ENCODE measurements around the gene ZC3H10.
A peak's percentile ranks its signal among the peaks of the same experiment; 100 is the strongest.
"Not testable (repeated sequence)": the region's sequence is repeated elsewhere in the genome, so short reads cannot be mapped to it uniquely, and the experiment has no call there.

The ZC3H10 gene

DNA sequence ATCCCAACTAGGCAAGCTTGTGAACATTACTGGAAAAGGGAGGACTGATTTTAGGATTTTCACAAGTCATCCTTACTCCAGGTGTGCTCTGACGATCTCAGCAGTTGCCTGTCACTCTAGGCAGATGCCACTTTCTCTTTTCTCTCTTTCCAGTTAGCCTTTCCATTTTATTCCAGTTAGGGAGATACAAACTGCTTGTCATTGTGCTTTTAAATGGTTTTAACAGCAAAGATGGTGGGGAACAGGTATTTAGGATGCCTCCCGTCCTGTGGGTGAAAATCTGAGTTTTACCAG, 12.5 kb upstream of the ZC3H10 start:
- no peaks in the 10 kb centered on the region for H3K9me3 Mint-ChIP-seq
- peaks cover 21% of the 10 kb centered on the region for H3K4me1 Mint-ChIP-seq (ENCODE audit: low read depth)
- peak overlapping the region; percentile 91 for H3K27ac Mint-ChIP-seq
- H3K36me3 Mint-ChIP-seq (ENCODE audit: low read depth), result peaks cover 60% of the 10 kb centered on the region
- peak overlapping the region; percentile 98 for H3K4me3 Mint-ChIP-seq
- intact Hi-C loops (cut with micrococcal nuclease), result loop anchor here (10.0 kb wide), 2 partner anchors 111 to 291 kb away; partner anchors contain the start of genes ORMDL2, SARNP and SUOX
- no peaks in the 10 kb centered on the region for H3K27me3 Mint-ChIP-seq

DNA sequence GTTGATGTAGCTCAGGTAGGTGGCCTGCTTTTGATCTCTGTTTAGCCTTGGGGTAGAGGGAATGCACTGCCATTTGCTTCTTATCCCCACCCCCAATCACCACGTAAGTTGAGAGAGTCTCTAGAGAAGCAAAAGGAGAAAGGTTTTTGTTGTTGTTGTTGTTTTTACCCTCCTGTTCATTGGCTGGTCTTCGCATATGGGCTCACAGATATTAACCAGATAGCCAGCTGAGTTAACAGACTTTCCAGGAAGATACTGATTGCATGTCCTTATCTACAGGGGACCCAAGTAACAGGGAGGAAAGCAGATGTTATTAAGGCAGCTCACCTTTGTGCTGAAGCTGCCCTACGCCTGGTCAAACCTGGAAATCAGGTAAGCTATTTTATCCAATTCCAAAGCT, 10.8 kb upstream of the ZC3H10 start:
- peak overlapping the region; percentile 22 for H3K27ac Mint-ChIP-seq
- peaks cover 21% of the 10 kb centered on the region for H3K4me1 Mint-ChIP-seq (ENCODE audit: low read depth)
- no peak overlapping the region for H3K4me3 Mint-ChIP-seq
- no peaks in the 10 kb centered on the region for H3K9me3 Mint-ChIP-seq
- H3K36me3 Mint-ChIP-seq (ENCODE audit: low read depth), result peaks cover 77% of the 10 kb centered on the region
- H3K27me3 Mint-ChIP-seq, result no peaks in the 10 kb centered on the region
- intact Hi-C loops (cut with micrococcal nuclease), result loop anchor here (10.0 kb wide), 2 partner anchors 112 to 292 kb away; partner anchors contain the start of genes ORMDL2, SARNP and SUOX

DNA sequence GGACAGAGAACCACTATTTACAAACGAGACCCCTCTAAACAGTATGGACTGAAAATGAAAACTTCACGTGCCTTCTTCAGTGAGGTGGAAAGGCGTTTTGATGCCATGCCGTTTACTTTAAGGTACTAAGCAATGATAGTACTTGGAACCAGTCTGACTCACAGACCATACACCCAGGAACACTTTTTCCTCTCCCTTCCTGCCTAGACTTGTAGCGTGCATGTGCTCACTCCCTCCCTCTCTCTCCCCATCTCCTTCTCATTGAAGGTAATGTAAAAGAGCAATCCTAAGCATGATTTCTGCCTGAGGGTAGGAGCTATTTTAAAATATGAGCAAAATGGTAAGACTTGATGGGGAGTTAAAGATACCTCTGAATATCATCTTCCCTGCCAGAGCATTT, 7.5 kb upstream of the ZC3H10 start:
- Mint-ChIP-seq H3K27ac (no peak overlapping the region), H3K4me3 (no peak overlapping the region), H3K4me1 (ENCODE audit: low read depth) (peaks cover 9% of the 10 kb centered on the region), H3K27me3 (no peaks in the 10 kb centered on the region), H3K36me3 (ENCODE audit: low read depth) (peaks cover 80% of the 10 kb centered on the region), H3K9me3 (no peaks in the 10 kb centered on the region)
- intact Hi-C loops (cut with micrococcal nuclease), result no loop called here

DNA sequence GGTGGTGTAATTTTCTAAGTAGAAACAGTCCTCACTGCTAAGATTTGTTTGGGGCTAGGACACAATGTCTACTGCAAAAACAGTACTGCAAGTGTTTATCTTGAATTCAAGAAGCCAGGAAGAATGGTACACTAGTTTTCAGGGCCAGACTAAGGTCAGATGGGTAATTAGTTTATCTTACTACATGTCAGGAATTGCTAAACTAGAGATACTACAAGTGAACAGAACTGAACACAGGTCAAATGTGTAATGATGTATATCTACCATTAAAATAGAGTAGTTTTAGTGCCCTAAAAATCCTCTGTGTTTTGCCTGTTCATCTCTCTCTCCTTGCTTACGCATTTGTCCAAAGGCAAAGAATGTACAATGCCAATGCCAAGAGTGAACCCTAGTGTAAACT, 4.0 kb upstream of the ZC3H10 start:
- intact Hi-C loops (cut with micrococcal nuclease), result no loop called here
- Mint-ChIP-seq H3K27ac (peak overlapping the region; percentile 29), H3K36me3 (ENCODE audit: low read depth) (peaks cover 85% of the 10 kb centered on the region), H3K9me3 (no peaks in the 10 kb centered on the region), H3K27me3 (no peaks in the 10 kb centered on the region), H3K4me3 (no peak overlapping the region), H3K4me1 (ENCODE audit: low read depth) (peaks cover 16% of the 10 kb centered on the region)

DNA sequence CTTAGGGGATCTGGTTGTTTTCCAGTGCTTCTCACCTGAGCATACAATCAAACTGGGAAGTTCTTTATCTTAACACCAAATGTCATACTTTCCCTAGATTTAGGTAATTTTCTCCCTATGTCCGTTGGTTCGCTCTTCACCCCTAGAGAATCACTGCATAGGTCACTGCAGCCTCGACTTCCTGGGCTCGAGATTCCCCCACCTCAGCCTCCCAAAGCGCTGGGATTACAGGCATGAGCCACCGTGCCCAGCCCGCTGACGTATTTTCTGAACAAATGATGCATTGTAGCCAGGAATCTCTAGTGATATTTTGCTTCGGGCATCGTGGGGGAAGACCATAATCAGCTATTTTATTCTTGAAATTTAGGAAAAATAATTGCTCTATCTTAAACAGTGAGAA, 2.7 kb upstream of the ZC3H10 start:
- Mint-ChIP-seq H3K4me3 (peak overlapping the region; percentile 94), H3K4me1 (ENCODE audit: low read depth) (peaks cover 27% of the 10 kb centered on the region), H3K9me3 (no peaks in the 10 kb centered on the region), H3K36me3 (ENCODE audit: low read depth) (peaks cover 85% of the 10 kb centered on the region), H3K27me3 (no peaks in the 10 kb centered on the region), H3K27ac (peak overlapping the region; percentile 99)
- intact Hi-C loops (cut with micrococcal nuclease), result loop anchor here (5.0 kb wide), 2 partner anchors 73 to 378 kb away; partner anchors contain the start of gene RPS26

DNA sequence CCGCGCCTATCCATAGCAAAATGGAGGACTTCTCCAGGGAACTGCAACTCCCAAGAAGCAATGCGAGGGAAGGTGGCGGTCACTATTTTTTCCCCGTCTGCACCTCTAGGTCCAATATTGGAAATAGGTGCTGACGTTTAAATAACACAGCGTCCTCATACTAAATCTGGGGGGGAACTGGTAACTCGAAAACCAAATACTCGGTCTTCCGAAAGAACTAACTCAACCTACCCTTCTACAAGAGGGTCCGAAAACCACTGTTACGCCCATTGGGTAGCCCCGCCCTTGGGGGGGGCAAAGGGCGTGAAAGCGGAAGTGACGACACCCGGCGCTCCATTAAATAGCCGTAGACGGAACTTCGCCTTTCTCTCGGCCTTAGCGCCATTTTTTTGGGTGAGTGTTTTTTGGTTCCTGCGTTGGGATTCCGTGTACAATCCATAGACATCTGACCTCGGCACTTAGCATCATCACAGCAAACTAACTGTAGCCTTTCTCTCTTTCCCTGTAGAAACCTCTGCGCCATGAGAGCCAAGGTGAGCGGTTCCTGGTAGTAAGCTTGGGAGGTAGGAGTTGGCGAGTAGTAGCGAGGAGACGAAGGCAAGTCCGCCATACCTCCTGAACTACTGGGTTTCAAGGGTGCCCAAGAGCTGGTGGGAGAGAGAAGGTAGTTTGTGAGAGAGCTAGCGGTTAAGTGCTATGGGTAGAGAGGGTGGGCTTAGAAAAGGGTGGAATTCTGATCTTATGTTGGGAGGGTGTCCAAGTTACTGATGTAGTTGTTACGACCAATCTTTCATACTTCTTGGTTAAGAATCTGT, 1.6 kb upstream of the ZC3H10 start, which contains the start of gene RPL41:
Gene RPL41 (plus strand): TSS at position 367 of the 815 bp plus-strand sequence.
- H3K27me3 Mint-ChIP-seq, result no peaks in the 10 kb centered on the region
- peaks cover 85% of the 10 kb centered on the region for H3K36me3 Mint-ChIP-seq (ENCODE audit: low read depth)
- H3K9me3 Mint-ChIP-seq, result no peaks in the 10 kb centered on the region
- H3K4me3 Mint-ChIP-seq, result peak within 1 kb of the TSS; percentile 94
- intact Hi-C loops (cut with micrococcal nuclease), result loop anchor here (1.0 to 5.0 kb wide), 3 partner anchors 12 to 379 kb away; partner anchors contain the start of genes PA2G4 and RPS26
- H3K27ac Mint-ChIP-seq, result peak within 1 kb of the TSS; percentile 99
- peaks cover 37% of the 10 kb centered on the region for H3K4me1 Mint-ChIP-seq (ENCODE audit: low read depth)

DNA sequence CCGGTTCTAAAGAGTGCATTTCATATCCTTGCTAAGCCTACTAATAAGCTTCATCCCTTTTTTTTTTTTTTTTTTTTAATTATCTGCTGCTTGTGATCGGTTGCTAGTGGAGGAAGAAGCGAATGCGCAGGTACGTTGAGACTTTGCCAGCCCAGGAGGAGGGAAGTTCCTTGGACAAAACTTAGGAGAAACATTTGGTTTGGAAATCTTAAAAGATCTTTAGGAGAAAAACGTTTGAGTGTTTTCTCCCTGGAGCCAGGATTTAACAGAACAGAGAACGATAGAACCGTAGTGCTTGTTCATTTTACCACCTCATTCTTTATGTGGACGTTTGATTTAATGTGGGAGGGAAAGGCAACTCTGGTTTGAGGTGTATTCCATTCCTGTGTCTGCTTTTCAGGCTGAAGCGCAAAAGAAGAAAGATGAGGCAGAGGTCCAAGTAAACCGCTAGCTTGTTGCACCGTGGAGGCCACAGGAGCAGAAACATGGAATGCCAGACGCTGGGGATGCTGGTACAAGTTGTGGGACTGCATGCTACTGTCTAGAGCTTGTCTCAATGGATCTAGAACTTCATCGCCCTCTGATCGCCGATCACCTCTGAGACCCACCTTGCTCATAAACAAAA, 872 bp upstream of the ZC3H10 start:
- H3K27ac Mint-ChIP-seq, result peak overlapping the region; percentile 99
- peak overlapping the region; percentile 94 for H3K4me3 Mint-ChIP-seq
- intact Hi-C loops (cut with micrococcal nuclease), result loop anchor here (5.0 kb wide), 2 partner anchors 75 to 380 kb away; partner anchors contain the start of gene RPS26
- H3K36me3 Mint-ChIP-seq (ENCODE audit: low read depth), result peaks cover 85% of the 10 kb centered on the region
- H3K4me1 Mint-ChIP-seq (ENCODE audit: low read depth), result peaks cover 45% of the 10 kb centered on the region
- H3K9me3 Mint-ChIP-seq, H3K27me3 Mint-ChIP-seq: not testable (repeated sequence)

DNA sequence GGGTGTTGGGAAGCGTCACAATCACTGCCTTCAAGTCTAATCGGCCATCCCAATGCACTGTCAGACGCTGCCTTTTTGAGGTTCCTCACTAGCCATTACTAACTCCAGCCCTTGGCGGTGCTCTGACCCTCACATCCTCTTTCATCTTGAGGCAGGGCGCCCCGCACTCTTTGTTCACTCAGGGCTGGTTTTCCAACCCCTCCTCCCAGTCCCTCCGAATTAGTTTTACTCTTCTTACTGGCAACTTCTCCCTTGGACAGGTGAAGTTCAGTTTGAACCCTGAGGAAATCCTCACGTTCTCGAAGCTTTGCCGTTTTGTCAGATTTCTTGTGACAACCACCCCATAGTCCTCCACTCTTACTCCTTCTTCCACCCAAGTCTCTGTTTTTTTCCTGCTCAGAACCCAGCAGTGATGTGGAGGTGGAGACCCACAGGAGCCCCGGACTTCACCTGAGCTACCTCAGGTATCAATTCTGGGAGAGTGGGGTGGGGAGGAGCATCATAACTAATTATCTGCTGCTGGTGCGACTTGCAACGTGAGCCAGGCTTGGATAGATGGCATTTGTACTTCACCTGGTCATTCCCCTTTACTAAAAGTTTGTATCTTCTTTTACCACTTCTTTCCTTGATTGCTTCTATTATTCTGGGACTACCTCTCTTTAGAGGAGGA, 757 bp downstream of the ZC3H10 start:
- Mint-ChIP-seq H3K4me3 (peak overlapping the region; percentile 94), H3K36me3 (ENCODE audit: low read depth) (peaks cover 77% of the 10 kb centered on the region), H3K27me3 (no peaks in the 10 kb centered on the region), H3K4me1 (ENCODE audit: low read depth) (peaks cover 56% of the 10 kb centered on the region), H3K27ac (peak overlapping the region; percentile 99), H3K9me3 (no peaks in the 10 kb centered on the region)
- intact Hi-C loops (cut with micrococcal nuclease), result loop anchor here (1.0 to 5.0 kb wide), 6 partner anchors 40 to 382 kb away; partner anchors contain the start of genes MYL6, NABP2 and RPS26

DNA sequence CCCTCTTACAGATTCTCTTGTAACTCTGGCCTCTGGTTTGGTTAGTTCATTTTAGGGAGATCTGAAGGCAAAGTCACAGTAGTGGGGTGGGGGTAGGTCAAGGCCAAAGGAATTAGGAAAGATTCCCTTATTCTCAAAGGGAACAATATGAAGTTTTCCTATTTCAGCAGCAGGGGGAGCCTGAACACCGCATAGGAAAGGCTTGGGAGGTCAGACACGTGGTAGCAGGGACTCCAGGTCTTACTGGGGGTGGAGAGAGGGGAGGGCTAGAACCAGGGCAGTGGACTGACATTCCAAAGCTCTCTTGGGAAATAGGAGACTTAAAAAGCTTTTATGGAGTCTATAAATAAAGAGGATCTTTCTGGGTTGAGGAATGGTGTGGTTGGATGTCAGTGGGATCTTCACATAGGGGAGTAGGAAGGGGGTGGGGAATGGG, 1.3 kb downstream of the ZC3H10 start:
- peak overlapping the region; percentile 99 for H3K27ac Mint-ChIP-seq
- H3K36me3 Mint-ChIP-seq (ENCODE audit: low read depth), result peaks cover 80% of the 10 kb centered on the region
- H3K4me3 Mint-ChIP-seq, result peak overlapping the region; percentile 94
- H3K4me1 Mint-ChIP-seq (ENCODE audit: low read depth), result peaks cover 62% of the 10 kb centered on the region
- no peaks in the 10 kb centered on the region for H3K9me3 Mint-ChIP-seq
- no peaks in the 10 kb centered on the region for H3K27me3 Mint-ChIP-seq
- intact Hi-C loops (cut with micrococcal nuclease), result loop anchor here (1.0 to 5.0 kb wide), 6 partner anchors 39 to 382 kb away; partner anchors contain the start of genes MYL6, NABP2 and RPS26

DNA sequence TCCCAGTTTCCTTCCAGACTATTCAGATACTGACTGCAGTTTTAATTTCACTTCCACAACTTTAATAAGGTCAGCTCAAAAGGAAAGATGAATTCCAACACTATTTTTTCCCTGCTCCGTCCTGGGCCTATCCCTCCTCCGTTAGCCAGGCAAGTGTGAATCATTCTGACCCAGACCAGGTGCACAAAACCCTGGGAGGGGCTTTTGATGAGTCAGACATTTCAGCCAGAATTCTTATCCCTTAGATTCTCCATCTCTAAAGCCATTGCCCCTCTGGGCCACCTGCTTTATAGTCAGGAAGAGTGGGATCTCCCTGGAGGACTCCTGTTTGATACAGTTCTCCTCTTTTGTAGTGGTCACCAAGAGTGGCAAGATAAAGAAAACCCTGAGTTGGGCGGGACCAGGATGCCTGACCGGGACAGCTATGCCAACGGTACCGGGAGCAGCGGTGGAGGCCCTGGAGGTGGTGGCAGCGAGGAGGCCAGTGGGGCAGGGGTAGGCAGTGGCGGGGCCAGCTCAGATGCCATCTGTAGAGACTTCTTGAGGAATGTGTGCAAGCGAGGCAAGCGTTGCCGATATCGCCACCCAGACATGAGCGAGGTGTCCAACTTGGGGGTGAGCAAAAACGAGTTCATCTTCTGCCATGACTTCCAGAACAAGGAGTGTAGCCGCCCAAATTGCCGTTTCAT, 2.2 kb downstream of the ZC3H10 start:
- no peak overlapping the region for H3K4me3 Mint-ChIP-seq
- H3K27ac Mint-ChIP-seq, result no peak overlapping the region
- no peaks in the 10 kb centered on the region for H3K9me3 Mint-ChIP-seq
- intact Hi-C loops (cut with micrococcal nuclease), result no loop called here
- no peaks in the 10 kb centered on the region for H3K27me3 Mint-ChIP-seq
- peaks cover 64% of the 10 kb centered on the region for H3K4me1 Mint-ChIP-seq (ENCODE audit: low read depth)
- peaks cover 81% of the 10 kb centered on the region for H3K36me3 Mint-ChIP-seq (ENCODE audit: low read depth)

DNA sequence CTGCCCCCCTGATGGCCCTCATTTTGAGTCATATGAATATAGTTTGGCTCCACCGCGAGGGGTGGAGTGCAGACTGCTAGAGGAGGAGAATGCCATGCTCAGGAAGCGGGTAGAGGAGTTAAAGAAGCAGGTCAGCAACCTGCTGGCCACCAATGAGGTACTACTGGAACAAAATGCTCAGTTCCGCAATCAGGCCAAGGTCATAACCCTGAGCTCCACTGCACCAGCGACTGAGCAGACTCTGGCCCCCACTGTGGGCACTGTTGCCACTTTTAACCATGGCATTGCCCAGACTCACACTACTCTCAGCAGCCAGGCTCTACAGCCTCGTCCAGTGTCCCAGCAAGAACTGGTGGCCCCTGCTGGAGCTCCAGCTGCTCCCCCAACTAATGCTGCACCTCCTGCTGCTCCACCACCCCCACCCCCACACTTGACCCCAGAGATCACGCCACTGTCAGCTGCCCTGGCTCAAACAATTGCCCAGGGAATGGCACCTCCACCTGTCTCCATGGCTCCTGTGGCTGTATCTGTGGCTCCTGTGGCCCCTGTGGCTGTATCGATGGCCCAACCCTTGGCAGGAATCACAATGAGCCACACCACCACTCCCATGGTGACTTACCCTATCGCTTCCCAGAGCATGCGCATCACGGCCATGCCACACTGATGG, 3.3 kb downstream of the ZC3H10 start:
- Mint-ChIP-seq H3K27me3 (no peaks in the 10 kb centered on the region), H3K36me3 (ENCODE audit: low read depth) (peaks cover 74% of the 10 kb centered on the region), H3K27ac (peak overlapping the region; percentile 3), H3K9me3 (no peaks in the 10 kb centered on the region), H3K4me3 (no peak overlapping the region), H3K4me1 (ENCODE audit: low read depth) (peaks cover 69% of the 10 kb centered on the region)
- intact Hi-C loops (cut with micrococcal nuclease), result no loop called here

DNA sequence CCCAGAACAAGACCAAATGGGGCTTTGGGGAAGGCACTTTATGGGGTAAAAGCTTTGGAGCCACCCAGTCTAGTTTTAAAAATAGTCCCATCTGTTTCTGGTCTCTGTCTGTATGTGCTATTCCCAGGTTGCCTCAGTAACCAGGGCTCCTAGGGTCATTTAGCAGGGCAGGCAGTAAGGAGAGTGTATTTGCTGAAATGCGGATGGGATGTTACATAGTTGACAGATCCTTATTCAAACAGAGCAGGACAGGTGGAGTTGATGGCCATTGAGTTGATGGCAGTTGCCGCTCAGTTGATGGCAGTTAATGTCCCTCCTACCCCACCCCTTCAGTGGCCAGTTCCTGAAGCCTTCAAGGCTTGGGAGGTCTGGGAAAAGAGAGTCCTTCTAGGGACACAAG, 4.6 kb downstream of the ZC3H10 start:
- no peaks in the 10 kb centered on the region for H3K27me3 Mint-ChIP-seq
- no peak overlapping the region for H3K27ac Mint-ChIP-seq
- no peaks in the 10 kb centered on the region for H3K9me3 Mint-ChIP-seq
- H3K36me3 Mint-ChIP-seq (ENCODE audit: low read depth), result peaks cover 60% of the 10 kb centered on the region
- H3K4me1 Mint-ChIP-seq (ENCODE audit: low read depth), result peaks cover 76% of the 10 kb centered on the region
- no peak overlapping the region for H3K4me3 Mint-ChIP-seq
- intact Hi-C loops (cut with micrococcal nuclease), result no loop called here

DNA sequence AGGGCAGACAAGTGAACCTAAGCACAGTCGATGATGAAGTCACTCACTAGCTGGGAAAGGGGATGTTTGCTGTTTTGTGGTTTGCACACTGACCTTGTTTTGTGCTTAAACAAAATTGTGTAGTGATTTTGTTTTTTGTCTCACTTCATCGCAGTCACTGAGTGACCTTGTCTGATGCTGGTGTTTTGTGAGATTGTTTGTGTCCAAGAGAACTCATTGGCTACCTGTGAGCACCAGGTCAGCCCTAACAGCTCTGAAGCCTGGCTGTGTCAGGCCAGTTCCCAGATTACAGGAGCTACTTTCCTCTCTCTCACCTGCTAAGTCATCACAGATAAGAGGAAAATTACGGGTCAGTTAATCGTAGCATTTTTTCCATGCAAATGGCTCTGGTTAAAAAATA, 6.1 kb downstream of the ZC3H10 start:
- intact Hi-C loops (cut with micrococcal nuclease), result no loop called here
- H3K27ac Mint-ChIP-seq, result peak overlapping the region; percentile 48

More for the DNA sequence above, 6.1 kb downstream of the ZC3H10 start:
- Mint-ChIP-seq H3K4me3 (no peak overlapping the region), H3K4me1 (ENCODE audit: low read depth) (peaks cover 72% of the 10 kb centered on the region), H3K27me3 (no peaks in the 10 kb centered on the region), H3K9me3 (no peaks in the 10 kb centered on the region), H3K36me3 (ENCODE audit: low read depth) (peaks cover 59% of the 10 kb centered on the region)

Measured in dendritic cell treated with granulocyte-macrophage colony-stimulating factor and Interleukin-4, amounts not matched to agents 40 ng/mL and 50 ng/mL, for 4 days (primary cell).